Posterior vena cava (tissue), 2 donors: ENCODE results near the gene HGD. TPM values are rescaled to one million over a fixed set of nuclear protein-coding genes. Genes with fewer than 3 reads are reported as not detected.
"Not testable (repeated sequence)": the region's sequence is repeated elsewhere in the genome, so short reads cannot be mapped to it uniquely, and the experiment has no call there.

Source experiments
- DNase-seq: peaks from one replicate; pipeline ENCODE4 v3.0.0-alpha.2; 2020; ENCODE audit warnings: low spot score
- intact Hi-C, 2 donors: fragments of 100-400 bp; cut with DNase I; formaldehyde crosslinking; loops; one replicate each; pipeline versions ENCODE4 v1.14.1 to v1.14.2; 2022 to 2023
- long read RNA-seq, 2 donors: library from polyadenylated mRNA; unstranded; transcript quantifications; one replicate each; pipeline ENCODE4 v2.0.0, GENCODE V29; 2020 to 2021
- total RNA-seq, 2 donors: library from RNA; stranded (reverse); fragmentation: NEBNext Ultra II Directional; extraction: Animal tissue kit (Norgen Biotek cat#: 25700); gene quantifications; one replicate each; pipeline ENCODE4 v1.2.1, GENCODE V29; 2021
- donor health status: DM: yes; HTN: yes; CAD: no.
- donor health status: DM: yes; HTN: yes; CAD: no.

The HGD gene, protein sequence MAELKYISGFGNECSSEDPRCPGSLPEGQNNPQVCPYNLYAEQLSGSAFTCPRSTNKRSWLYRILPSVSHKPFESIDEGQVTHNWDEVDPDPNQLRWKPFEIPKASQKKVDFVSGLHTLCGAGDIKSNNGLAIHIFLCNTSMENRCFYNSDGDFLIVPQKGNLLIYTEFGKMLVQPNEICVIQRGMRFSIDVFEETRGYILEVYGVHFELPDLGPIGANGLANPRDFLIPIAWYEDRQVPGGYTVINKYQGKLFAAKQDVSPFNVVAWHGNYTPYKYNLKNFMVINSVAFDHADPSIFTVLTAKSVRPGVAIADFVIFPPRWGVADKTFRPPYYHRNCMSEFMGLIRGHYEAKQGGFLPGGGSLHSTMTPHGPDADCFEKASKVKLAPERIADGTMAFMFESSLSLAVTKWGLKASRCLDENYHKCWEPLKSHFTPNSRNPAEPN
- under 1 TPM; 0.48 to 0.83 TPM for total RNA-seq
- long read RNA-seq, donor 1: 0 reads
- long read RNA-seq, donor 2: 0 reads

DNA sequence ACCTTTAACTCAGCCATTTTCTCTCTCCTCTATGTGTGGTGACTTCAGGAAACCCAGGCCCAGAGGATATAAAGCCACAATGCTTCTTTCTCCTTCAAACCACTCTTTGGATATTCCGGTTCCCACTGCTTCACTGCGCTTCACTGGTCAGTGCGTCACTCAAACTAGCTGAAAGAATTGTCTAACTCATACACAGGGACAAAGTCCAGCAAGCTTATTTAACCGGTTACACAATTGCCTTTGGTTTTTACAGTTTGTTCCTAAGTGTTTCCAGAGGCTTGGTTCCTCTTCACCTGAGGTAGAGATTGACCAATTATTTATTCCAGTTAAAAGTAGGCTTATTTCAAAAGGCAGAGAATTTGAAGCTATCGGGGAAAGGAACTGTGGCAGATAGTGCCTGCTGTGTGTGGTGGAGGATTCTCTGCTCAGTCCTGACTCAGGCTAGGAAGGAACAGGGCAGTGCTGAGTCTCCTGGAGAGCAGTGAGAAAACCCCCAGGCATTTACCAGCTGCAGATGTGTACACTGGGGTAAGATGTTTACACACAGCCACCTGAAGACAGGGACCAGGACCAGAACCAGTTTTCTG is at the start of gene HGD:
HGD (minus strand) TSS at position 145 of the 587 bp plus-strand sequence; CDS start at position 17, 128 bp downstream.
- intact Hi-C loops: no loop called here
- no peak for DNase-seq

DNA sequence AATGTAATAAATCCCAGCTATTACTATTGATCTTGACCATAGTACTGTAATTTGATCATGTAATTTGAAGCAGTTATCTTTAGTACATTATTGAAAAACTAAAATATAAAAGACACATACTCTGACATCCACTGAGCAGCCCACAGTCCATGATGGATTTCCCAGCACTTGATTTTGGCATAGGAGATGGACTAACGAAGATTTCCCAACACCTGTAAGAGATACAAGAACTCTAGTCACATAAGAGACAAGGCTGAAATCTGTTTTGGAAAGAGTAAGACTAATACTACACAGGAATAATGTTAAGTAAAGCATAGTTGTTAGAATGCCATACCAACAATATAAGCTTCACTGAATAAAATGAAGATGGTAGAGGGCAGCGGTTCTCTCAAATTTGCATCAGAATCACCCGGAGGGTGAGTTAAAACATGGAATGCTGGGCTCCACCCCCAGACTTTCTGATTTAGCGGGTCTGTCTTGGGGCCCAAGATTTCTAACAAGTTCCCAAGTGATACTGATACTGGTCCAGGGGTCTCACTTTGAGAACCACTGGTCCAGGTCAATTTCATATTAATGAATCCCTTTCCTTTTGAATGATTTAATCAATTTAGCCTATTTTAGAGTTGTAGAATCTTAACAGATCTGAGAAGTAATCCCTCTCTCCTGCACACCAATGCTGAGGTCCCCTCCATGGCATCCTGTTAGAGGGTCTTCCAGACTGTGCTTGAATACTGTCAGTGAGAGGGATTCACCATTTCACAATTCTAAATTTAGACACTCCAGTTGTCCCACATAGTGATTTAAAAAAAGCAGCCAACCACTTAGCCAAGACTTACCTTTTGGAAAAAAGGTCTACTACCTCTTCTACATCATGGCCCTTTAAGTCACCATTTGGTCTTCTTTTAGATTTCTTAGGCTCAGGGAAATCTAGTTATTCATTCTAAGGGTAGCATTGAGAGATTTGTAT is 48.8 kb upstream of the HGD start:
- intact Hi-C loops: no loop called here
- no peak for DNase-seq

DNA sequence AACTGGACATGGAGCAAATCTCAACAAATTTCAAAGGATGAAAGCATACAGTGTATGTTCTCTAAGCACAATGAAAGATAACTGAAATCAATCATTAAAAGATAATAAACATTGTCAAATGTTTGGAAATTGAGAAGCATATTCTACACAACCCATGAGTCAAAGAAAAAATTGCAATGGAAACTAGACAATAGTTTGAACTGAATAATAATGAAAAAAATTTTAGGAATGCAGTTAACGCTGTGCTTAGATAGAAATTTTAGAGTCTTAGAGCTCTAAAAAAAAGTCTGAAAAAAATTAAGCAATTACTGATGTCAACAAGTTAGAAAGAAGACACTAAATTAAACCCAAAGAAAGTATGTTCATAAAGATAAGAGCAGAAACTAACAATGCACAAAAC is 44.8 kb upstream of the HGD start:
- intact Hi-C loops: no loop called here
- no peak for DNase-seq

DNA sequence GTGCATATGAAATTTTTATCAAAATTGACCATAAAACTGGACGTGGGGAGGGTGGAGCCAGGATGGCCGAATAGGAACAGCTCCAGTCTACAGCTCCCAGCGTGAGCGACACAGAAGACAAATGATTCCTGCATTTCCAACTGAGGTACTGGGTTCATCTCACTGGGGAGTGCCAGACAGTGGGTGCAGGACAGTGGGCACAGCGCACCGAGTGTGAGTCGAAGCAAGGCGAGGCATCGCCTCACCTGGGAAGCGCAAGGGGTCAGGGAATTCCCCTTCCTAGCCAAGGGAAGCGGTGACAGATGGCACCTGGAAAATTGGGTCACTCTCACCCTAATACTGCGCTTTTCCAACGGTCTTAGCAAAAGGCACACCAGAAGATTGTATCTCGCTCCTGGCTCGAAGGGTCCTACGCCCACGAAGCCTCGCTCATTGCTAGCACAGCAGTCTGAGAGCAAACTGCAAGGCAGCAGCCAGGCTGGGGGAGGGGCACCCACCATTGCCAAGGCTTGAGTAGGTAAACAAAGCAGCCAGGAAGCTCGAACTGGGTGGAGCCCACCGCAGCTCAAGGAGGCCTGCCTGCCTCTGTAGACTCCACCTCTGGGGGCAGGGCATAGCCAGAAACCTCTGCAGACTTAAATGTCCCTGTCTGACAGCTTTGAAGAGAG is 37.3 kb upstream of the HGD start:
- peak; percentile 83 for DNase-seq
- intact Hi-C loops: not testable (repeated sequence)

DNA sequence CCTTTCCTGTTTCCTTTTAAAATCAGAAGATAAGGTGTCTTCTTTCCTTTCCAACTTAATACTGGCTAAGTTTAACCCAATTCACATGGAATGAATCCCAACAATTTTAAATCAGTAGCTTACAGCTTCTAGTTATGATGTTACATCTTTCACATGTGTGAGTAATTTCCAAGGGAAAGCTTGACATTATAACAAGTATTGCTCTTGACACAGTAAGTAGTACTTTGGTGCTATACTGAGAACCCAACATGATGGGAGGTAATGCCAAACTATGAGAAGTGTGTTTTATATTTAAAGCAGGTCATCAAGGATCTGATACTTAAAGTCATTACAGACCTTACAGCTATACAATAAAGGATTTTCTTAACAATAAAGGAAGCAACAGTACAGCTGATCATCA is 31.2 kb upstream of the HGD start:
- intact Hi-C loops: no loop called here
- no peak for DNase-seq

DNA sequence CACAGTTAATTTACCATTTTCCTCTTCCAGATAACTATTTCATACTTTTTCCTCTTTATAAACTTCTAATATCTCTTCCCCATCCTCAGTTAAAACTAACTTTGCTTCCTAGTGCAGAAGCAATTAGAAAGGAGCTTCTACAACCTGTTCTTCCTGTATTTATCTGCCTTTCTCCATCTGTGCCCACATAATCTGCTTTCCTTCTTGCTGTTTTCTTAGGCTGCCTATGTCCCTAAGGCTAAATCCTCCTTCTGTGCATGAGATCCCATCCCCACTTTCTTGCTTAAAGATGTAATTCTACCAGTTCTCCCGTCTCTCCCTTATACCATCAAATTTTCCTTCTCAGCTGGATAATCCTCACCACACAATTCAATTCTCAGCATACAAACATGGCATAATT is 28.3 kb upstream of the HGD start:
- intact Hi-C loops: no loop called here
- no peak for DNase-seq

DNA sequence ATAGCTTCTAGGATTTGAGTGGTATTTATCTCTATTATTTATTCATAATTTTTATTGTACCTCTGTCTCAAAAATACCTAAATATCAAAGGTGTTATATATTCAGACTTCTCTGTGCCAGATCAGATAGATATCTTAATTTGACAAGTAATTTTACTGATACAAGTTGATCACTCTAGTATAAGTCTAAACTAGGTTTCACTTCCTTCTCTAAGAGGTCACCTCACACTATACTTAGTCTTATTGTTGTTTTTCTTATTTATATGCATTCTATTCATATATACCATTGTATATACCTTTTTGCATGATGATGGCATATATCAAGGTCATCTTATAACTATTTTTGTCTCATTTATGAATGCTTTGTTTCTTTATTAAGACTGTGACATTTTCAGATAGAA is 26.4 kb upstream of the HGD start:
- DNase-seq: no peak
- intact Hi-C loops: no loop called here

DNA sequence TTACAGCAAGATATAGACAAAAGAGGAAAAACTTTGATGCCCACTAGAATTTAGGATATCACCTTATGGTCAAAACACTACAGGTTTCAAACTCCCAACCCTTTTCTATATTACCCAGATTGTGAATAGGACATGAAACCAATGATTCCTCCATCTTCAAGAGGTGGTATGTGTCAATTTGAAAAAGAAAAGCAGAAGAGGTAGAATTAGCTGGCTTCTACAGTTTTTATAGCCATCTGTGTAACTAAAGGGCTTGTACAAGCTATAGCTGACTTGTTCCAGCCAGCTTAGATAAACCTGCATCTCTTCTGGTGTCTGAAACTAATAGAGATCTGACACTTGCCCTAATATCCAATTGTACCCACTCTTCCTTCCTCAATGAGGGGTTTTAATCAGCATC is 24.9 kb upstream of the HGD start:
- intact Hi-C loops: no loop called here

DNA sequence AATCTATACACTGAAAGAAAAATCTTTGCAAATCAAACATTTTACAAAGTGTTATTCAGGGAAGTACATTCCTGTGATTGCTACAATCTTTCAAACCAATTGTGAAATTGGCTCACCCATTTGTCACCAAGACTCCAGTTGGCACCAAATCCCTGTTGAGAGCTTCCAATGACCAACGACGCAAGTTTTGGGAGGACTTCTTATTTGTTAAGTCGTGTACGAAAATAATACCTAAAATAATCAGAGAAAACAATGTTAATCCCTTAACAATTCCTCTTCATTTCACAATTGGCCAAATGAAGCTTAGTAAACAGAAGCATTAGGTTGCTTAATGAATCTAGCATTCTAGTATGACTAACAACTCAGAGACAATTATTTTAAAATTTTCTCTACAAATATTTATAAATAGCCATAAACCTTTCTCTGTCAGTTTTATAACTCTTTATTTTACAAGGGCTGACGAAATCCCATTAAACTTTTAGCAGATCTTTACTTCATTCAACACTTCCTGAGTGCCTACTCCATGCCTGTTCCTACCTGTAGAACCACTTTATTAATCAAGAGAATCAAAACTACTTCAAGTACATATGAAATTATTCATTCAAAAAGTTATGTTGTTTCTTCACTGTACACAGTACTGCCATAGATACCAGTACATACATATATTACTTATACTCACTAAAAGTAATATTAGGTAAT is 24.0 kb upstream of the HGD start:
- DNase-seq: no peak
- intact Hi-C loops: no loop called here

More for the DNA sequence above, 24.9 kb upstream of the HGD start:
- DNase-seq: no peak

DNA sequence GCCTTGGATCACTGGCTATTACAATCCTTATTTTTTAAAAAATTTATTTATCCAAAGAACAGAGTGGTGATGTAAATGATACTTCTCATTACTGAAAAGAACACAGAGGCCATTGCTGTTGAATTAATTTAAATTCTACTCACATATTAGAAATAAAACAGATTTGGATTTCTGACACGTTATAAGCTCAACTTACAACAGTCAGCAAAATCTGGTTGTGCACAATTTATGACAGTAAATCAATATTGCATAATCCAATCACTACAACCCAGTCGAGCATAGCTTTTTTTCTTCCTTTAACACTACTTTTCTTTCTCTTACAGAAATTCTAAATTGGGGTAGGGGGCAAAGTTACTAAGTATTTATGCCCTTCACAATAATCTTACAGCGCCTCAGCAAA is 17.3 kb upstream of the HGD start:
- no peak for DNase-seq
- intact Hi-C loops: no loop called here

DNA sequence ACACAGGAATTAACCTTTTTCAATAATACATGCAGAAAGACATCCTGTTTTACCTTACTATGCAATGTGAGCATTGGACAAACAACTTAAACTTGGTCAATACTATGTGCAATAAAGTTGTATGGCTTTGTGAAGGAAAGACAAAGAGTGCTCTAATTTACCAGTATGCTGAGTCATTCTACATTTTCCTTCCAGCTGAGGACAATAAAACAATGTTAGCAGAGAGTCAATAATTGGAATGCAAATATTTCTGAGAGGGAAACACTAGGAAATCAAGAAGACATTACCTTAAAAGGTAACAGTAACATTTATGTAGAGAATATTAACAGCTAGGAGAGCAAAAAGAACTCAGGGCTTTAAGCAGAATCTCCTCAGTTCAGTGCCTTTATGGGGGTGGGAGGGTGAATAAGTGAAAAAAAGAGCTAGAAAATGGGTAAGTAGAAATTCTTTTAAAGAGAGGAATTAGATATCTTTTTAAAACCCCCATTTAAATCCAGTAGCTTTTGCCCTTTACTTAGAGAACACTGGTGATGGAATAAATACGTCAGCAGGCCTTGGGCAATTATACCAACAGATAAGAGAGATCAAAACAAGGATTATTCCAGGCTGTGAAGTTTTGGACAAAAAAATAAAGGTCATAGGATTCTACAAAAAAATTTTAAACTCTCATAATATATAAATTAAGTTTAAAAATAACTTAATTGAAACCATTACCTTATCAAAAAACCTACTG is 11.6 kb upstream of the HGD start:
- no peak for DNase-seq
- intact Hi-C loops: no loop called here

DNA sequence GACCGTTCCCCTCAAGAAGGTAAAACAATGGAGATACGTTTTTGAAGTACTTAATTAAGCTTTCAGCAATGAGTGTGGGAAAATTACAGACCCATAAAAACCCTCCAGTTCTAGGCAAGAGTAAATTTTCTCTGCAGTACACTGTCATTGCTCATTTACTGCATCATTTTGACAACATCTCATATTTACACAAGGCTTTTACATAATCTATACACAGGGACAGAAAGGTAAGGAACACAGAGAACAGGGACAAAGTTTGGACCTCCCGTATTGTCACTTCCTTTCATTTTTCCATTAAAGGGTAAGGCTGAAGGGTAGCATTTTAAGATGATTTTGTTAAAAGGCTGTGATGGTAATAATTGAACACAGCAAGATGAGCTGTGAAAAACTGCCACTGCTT is 7.4 kb upstream of the HGD start:
- intact Hi-C loops: no loop called here
- DNase-seq: no peak

DNA sequence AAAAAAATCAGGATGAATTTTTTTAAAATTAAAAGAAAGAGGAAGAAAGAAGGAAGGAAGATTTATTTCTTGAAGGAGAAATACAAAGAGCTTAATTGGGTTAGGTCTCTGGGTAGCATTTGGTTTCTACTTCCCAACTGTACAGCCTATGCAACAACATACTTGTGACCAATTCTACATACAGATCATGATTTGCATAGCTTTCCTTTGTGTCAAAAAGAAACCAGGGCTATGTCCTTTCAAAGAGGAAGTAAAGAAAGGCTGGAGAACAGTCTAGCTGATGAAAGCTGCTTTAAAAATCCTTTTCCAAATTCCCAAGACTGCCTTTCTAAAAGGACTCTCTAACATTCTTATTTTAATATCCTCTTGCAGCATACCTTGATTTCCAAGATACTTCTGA is 6.1 kb upstream of the HGD start:
- intact Hi-C loops: no loop called here
- no peak for DNase-seq

DNA sequence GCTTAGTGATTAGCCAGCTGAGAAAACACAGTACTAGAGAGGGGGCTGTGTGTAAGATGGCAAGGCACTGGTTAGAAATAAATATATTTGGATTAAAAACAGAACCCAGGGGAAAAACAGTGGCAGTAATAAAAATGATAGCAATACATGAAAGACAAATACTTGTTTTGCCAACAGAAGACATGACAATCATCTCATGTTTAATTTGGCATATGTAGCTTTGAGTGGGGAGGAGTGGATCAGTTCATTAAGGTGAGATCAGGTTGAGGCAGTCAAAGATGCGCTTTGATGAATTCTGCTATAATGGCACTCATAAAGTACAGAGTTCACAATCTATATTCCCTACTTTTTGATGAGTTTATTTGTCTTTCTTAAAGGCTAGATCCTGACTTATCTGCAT is 3.4 kb upstream of the HGD start:
- intact Hi-C loops: no loop called here

DNA sequence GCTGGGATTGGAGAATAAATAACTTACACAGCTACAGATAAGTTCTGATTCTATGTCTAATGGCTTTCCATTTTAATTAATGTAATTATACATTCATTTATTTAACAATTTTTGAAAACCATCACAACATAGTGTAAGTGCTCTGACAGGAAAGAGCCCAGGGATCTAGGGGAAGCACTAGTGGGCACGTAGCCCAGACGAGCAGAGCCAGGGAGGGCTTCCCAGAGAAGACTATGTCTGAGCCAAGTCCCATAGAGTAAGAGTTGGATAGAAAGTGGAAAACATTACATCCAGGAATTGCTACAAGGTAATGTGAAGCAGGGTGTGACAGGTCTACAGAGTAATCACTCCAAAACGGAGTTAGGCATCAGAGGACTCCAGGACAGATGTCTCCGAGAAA is 2.9 kb upstream of the HGD start:
- DNase-seq: no peak
- intact Hi-C loops: no loop called here

More for the DNA sequence above, 3.4 kb upstream of the HGD start:
- no peak for DNase-seq

DNA sequence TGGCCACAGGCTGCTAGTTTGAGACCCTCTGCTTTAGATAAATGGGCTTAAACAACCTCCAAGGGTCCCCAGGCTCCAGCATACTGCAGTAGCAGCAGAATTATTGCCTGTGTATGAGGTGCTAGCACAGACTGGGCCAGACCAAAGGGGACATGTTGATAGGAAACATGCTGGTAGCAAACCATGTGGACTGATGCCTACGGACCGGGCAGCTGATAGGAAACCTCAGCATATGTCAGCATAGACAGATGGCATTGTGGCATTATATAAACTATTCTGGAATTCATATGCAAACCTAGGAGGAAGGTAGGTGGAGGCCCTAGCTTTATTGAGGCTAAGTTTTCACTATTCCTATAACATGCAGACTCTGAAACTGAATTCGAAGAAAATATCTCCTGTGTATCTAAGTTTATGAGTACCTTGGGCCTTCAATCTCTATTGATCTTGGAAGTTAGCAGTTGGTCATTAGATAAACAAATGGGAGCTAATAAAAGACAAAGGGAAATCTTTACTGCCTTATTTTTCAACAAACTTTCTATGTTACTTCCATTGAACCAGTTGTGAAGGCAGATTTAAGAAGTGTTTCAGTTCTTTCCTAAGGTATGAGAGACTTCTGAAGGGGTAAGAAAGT is 1.7 kb upstream of the HGD start:
- no peak for DNase-seq
- intact Hi-C loops: no loop called here

DNA sequence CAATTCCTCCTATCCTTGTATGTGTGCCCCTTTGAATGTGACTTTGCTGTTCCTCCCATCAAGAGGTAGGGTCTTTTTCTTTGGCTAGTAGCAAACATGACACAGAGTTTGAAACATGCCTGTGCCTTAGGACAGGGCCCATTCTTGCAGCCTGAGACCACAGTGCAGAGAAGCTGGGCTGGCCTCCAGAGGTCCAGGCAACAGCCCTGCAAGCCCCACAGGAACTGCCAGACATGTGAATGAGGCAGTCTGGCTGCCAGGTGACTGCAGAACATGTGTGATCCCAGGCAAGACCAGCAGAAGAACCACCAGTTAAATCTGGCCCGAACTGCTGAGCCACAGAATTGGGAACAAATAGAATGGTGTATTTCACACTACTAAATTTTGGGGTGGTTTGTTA is 1.2 kb upstream of the HGD start:
- intact Hi-C loops: no loop called here

More for the DNA sequence above, 1.2 kb upstream of the HGD start:
- no peak for DNase-seq
